ENCODE data around the gene E4F1.

GRCh38 chr16:2177561-2177960 lies 45.8 kb upstream of the E4F1 start:
- no peak for TF ChIP-seq POLR2A (IDR thresholded peaks at IDR 0.05)
- TF ChIP-seq, protein P1, sequence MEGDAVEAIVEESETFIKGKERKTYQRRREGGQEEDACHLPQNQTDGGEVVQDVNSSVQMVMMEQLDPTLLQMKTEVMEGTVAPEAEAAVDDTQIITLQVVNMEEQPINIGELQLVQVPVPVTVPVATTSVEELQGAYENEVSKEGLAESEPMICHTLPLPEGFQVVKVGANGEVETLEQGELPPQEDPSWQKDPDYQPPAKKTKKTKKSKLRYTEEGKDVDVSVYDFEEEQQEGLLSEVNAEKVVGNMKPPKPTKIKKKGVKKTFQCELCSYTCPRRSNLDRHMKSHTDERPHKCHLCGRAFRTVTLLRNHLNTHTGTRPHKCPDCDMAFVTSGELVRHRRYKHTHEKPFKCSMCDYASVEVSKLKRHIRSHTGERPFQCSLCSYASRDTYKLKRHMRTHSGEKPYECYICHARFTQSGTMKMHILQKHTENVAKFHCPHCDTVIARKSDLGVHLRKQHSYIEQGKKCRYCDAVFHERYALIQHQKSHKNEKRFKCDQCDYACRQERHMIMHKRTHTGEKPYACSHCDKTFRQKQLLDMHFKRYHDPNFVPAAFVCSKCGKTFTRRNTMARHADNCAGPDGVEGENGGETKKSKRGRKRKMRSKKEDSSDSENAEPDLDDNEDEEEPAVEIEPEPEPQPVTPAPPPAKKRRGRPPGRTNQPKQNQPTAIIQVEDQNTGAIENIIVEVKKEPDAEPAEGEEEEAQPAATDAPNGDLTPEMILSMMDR (IDR thresholded peaks at IDR 0.05) = no peak
- TF ChIP-seq EP300 (IDR thresholded peaks at IDR 0.05) = no peak
